HepG2 (cell line): ENCODE measurements around the gene BLOC1S2. TPM values are rescaled to one million over a fixed set of nuclear protein-coding genes. Genes with fewer than 3 reads are reported as not detected.
A peak's percentile ranks its signal among the peaks of the same experiment; 100 is the strongest.

Experiments used
- E2F1 ChIP-seq: sonication (generic); formaldehyde crosslinking; IDR thresholded peaks from 2 replicates; pipeline ENCODE4 v1.5.0; 2020; ENCODE audit warnings: missing genetic modification reagents
- HOXD1 ChIP-seq: sonication (generic); formaldehyde crosslinking; IDR thresholded peaks from 2 replicates; pipeline ENCODE4 v1.5.0; 2020; ENCODE audit warnings: missing genetic modification reagents
- NBN ChIP-seq: fragments of 450-650 bp; conservative IDR thresholded peaks from 2 replicates; pipeline ENCODE4 v1.6.1; 2017
- SMAD9 ChIP-seq: sonication (generic); formaldehyde crosslinking; IDR thresholded peaks from 2 replicates; pipeline ENCODE4 v1.5.1; 2020; ENCODE audit warnings: mild to moderate bottlenecking, missing genetic modification reagents
- ZBTB38 ChIP-seq: sonication (generic); formaldehyde crosslinking; IDR thresholded peaks from 2 replicates; pipeline ENCODE4 v1.5.1; 2020; ENCODE audit warnings: mild to moderate bottlenecking, missing genetic modification reagents
- ZBTB40 ChIP-seq, 2 experiments: fragments of 450-650 bp in 1 of 2; sonication (generic) in 1 of 2; formaldehyde crosslinking in 1 of 2; IDR thresholded peaks; 2 replicates each; pipeline versions ENCODE4 v1.6.1 to v1.8.0; 2016 to 2022; ENCODE audit warnings: antibody characterized with exemption in 1 of 2, mild to moderate bottlenecking in 1 of 2, missing genetic modification reagents in 1 of 2
- ZEB1 ChIP-seq: IDR thresholded peaks from 2 replicates; pipeline ENCODE4 v1.6.1; 2012; ENCODE audit warnings: mild to moderate bottlenecking, low read depth, inconsistent platforms; ENCODE audit not compliant: insufficient replicate concordance
- ZNF382 ChIP-seq: sonication (generic); formaldehyde crosslinking; IDR thresholded peaks from 2 replicates; pipeline ENCODE4 v1.5.0; 2020; ENCODE audit warnings: missing genetic modification reagents, mild to moderate bottlenecking, borderline replicate concordance
- ZNF615 ChIP-seq: sonication (generic); formaldehyde crosslinking; IDR thresholded peaks from 2 replicates; pipeline ENCODE4 v1.5.0; 2020; ENCODE audit warnings: mild to moderate bottlenecking, missing genetic modification reagents, borderline replicate concordance
- polyA plus RNA-seq, 8 experiments: library from polyadenylated mRNA; depleted of rRNA in 3 of 8; stranded (reverse) in 7 of 8; unstranded in 1 of 8; fragments of >200 nt; fragmentation: Illumina TruSeq in 4 of 8; extraction: Trizol in 4 of 8; gene quantifications; 2 replicates each; pipeline versions ENCODE4 v1.2.1 to v1.2.3, GENCODE V29; 2011 to 2016; ENCODE audit warnings: low read depth in 4 of 8, missing spikeins in 1 of 8, mixed read lengths in 1 of 8; ENCODE audit not compliant: insufficient read depth in 1 of 8
- total RNA-seq, 5 experiments: library from RNA; depleted of rRNA; stranded (reverse); fragments of >200 nt; fragmentation: Illumina TruSeq; extraction: Trizol; gene quantifications; 2 replicates each; pipeline ENCODE4 v1.2.3, GENCODE V29; 2016; ENCODE audit warnings: low read depth in 1 of 5
- TF ChIP-seq, protein P1 (sequence below), 2 experiments: fragments of 450-650 bp in 1 of 2; sonication (generic) in 1 of 2; formaldehyde crosslinking; IDR thresholded peaks; 2 replicates each; pipeline versions ENCODE4 v1.5.0 to v1.8.0; 2020 to 2022; ENCODE audit warnings: mild to moderate bottlenecking in 1 of 2, missing genetic modification reagents in 1 of 2
- TF ChIP-seq, protein P2 (sequence below): sonication (generic); formaldehyde crosslinking; IDR thresholded peaks from 2 replicates; pipeline ENCODE4 v1.9.0; 2021; ENCODE audit warnings: missing genetic modification reagents, mild to moderate bottlenecking, borderline replicate concordance
- TF ChIP-seq, protein P3 (sequence below): sonication (generic); formaldehyde crosslinking; IDR thresholded peaks from 2 replicates; pipeline ENCODE4 v1.9.0; 2022; ENCODE audit warnings: missing genetic modification reagents, mild to moderate bottlenecking, borderline replicate concordance

Gene BLOC1S2
- total and polyA plus RNA-seq, 2 of the 13 experiments (the other 11 are each of a cell fraction or from before 2014, with no cell fraction given) = 22.3 to 64.4 TPM

DNA sequence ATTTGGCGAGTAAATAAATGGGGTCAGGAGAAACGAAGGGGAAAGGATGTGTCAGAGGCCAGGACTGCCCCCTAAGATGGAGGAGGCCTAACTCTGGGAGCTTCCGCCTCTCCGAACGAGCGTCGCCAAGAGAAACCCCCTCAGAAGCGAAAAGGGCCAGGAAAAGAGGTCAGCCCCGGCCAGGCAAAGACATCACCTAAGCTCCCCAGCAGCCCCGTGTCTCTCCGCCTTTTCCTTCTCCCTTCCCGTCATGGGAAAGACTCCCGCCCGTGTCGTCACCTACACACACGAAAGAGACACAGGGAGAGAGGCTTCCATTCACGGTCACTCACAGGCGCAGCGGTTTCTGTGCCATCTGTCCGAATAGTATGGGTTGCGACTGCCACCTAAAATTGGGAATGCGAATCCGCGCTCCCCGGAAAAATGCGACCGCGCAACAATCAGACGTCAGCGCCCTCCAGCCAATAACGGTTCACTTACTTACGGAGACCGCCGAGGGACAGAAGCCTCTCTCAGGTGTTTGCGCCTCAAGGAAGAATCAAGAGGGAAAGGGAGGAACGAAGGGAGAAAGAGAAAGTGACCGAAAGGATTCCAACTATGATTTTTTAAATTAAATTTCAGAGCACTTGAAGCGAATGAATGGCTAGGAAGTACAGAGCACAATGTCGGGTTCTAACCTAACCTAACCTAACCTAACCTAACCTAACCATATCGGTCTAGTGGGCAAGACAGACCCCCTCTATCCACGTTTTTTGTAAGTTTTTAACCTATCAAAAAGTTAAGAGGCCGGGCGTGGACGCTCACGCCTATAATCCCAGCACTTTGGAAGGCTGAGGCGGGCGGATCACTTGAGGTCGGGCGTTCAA, 19.0 kb downstream of the BLOC1S2 start, which contains the start of gene CWF19L1 (continued):
- TF ChIP-seq ZBTB40 (IDR thresholded peaks at IDR 0.05) = no peak
- TF ChIP-seq ZBTB40 (CRISPR knock-in tag; IDR thresholded peaks at IDR 0.05) = peak; percentile 24; the same call in 1 of the 2 replicates
- TF ChIP-seq, protein P1, sequence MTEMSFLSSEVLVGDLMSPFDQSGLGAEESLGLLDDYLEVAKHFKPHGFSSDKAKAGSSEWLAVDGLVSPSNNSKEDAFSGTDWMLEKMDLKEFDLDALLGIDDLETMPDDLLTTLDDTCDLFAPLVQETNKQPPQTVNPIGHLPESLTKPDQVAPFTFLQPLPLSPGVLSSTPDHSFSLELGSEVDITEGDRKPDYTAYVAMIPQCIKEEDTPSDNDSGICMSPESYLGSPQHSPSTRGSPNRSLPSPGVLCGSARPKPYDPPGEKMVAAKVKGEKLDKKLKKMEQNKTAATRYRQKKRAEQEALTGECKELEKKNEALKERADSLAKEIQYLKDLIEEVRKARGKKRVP (CRISPR knock-in tag; IDR thresholded peaks at IDR 0.05) = peak in 1 of 2 experiments; percentile 46; a peak in 1 of 4 replicates
- no peak; the same call in 1 of the 2 replicates for TF ChIP-seq E2F1 (CRISPR knock-in tag)
- peak; percentile 47; the same call in 1 of the 2 replicates for TF ChIP-seq ZBTB38 (CRISPR knock-in tag)
- TF ChIP-seq, protein P2, sequence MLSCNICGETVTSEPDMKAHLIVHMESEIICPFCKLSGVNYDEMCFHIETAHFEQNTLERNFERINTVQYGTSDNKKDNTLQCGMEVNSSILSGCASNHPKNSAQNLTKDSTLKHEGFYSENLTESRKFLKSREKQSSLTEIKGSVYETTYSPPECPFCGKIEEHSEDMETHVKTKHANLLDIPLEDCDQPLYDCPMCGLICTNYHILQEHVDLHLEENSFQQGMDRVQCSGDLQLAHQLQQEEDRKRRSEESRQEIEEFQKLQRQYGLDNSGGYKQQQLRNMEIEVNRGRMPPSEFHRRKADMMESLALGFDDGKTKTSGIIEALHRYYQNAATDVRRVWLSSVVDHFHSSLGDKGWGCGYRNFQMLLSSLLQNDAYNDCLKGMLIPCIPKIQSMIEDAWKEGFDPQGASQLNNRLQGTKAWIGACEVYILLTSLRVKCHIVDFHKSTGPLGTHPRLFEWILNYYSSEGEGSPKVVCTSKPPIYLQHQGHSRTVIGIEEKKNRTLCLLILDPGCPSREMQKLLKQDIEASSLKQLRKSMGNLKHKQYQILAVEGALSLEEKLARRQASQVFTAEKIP = no peak
- TF ChIP-seq ZNF382 (CRISPR knock-in tag) = no peak
- no peak for TF ChIP-seq SMAD9 (CRISPR knock-in tag)
- no peak for TF ChIP-seq HOXD1
- peak; percentile 47 for TF ChIP-seq ZEB1
- TF ChIP-seq ZNF615 (CRISPR knock-in tag) = no peak; the same call in 1 of the 2 replicates
- TF ChIP-seq, protein P3, sequence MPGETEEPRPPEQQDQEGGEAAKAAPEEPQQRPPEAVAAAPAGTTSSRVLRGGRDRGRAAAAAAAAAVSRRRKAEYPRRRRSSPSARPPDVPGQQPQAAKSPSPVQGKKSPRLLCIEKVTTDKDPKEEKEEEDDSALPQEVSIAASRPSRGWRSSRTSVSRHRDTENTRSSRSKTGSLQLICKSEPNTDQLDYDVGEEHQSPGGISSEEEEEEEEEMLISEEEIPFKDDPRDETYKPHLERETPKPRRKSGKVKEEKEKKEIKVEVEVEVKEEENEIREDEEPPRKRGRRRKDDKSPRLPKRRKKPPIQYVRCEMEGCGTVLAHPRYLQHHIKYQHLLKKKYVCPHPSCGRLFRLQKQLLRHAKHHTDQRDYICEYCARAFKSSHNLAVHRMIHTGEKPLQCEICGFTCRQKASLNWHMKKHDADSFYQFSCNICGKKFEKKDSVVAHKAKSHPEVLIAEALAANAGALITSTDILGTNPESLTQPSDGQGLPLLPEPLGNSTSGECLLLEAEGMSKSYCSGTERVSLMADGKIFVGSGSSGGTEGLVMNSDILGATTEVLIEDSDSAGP (CRISPR knock-in tag) = peak; percentile 73
- no peak for TF ChIP-seq NBN
